Measurements from ENCODE around the gene SPNS2. TPM values are rescaled to one million over a fixed set of nuclear protein-coding genes. Genes with fewer than 3 reads are reported as not detected.

SPNS2 gene
- total RNA-seq, 4 donors from 2014 or later = 25.1 to 76.3 (median 49.6) TPM

GRCh38 chr17:4512156-4513112 lies 13.8 kb downstream of the SPNS2 start:
- Histone ChIP-seq H3K4me1 (peaks cover 44% of the 10 kb centered on the region), H3K36me3 (no peaks in the 10 kb centered on the region), H3K27ac (no peak overlapping the region), H3K9me3 (no peaks in the 10 kb centered on the region), H3K4me3 (no peak overlapping the region), H3K27me3 (no peaks in the 10 kb centered on the region)
- 84% methylated on average over 31 of the region's 31 CpGs for WGBS
- DNase-seq (ENCODE audit: low spot score in 2 of 2) = no peak
- TF ChIP-seq POLR2A (IDR thresholded peaks at IDR 0.05) (no peak), EP300 (IDR thresholded peaks at IDR 0.05) (no peak)

- H3K27ac ChIP-seq = peak overlapping the region; percentile 24
- H3K36me3 ChIP-seq = no peaks in the 10 kb centered on the region
- 77% methylated on average over 22 of the region's 24 CpGs for WGBS
- peaks cover 44% of the 10 kb centered on the region for H3K4me1 ChIP-seq
- H3K27me3 ChIP-seq = no peaks in the 10 kb centered on the region
- no peak for TF ChIP-seq POLR2A (IDR thresholded peaks at IDR 0.05)
- no peak for TF ChIP-seq EP300 (IDR thresholded peaks at IDR 0.05)
- no peak for TF ChIP-seq POLR2AphosphoS5 (IDR thresholded peaks at IDR 0.05)
- no peak for TF ChIP-seq CTCF (IDR thresholded peaks at IDR 0.05)
- DNase-seq (ENCODE audit: low spot score in 2 of 2) = no peak
- no peaks in the 10 kb centered on the region for H3K9me3 ChIP-seq
- H3K4me3 ChIP-seq = no peak overlapping the region
Observed at GRCh38 chr17:4513113-4514032, 14.7 kb downstream of the SPNS2 start.

GRCh38 chr17:4514206-4514605 lies 15.5 kb downstream of the SPNS2 start:
- Histone ChIP-seq H3K27ac (peak overlapping the region; percentile 24), H3K4me3 (no peak overlapping the region), H3K27me3 (no peaks in the 10 kb centered on the region), H3K4me1 (peaks cover 46% of the 10 kb centered on the region), H3K36me3 (no peaks in the 10 kb centered on the region), H3K9me3 (no peaks in the 10 kb centered on the region)
- DNase-seq (ENCODE audit: low spot score in 2 of 2) = no peak
- WGBS = no CpG with 5 or more reads among the region's 7 CpGs
- TF ChIP-seq POLR2A (IDR thresholded peaks at IDR 0.05) = no peak

- Histone ChIP-seq H3K4me3 (no peak overlapping the region), H3K27me3 (no peaks in the 10 kb centered on the region), H3K9me3 (no peaks in the 10 kb centered on the region), H3K36me3 (no peaks in the 10 kb centered on the region), H3K27ac (no peak overlapping the region), H3K4me1 (peaks cover 43% of the 10 kb centered on the region)
- 95% methylated on average over 7 of the region's 11 CpGs for WGBS
- no peak for TF ChIP-seq CTCF (IDR thresholded peaks at IDR 0.05)
- no peak for TF ChIP-seq POLR2A (IDR thresholded peaks at IDR 0.05)
- TF ChIP-seq EP300 (IDR thresholded peaks at IDR 0.05) = no peak
- no peak for TF ChIP-seq POLR2AphosphoS5 (IDR thresholded peaks at IDR 0.05)
- DNase-seq (ENCODE audit: low spot score in 2 of 2) = no peak
Observed at GRCh38 chr17:4514779-4515178, 16.1 kb downstream of the SPNS2 start.

GRCh38 chr17:4515501-4515900 lies 16.8 kb downstream of the SPNS2 start:
- TF ChIP-seq EP300 (IDR thresholded peaks at IDR 0.05) (no peak), POLR2A (IDR thresholded peaks at IDR 0.05) (no peak), POLR2AphosphoS5 (IDR thresholded peaks at IDR 0.05) (no peak), CTCF (IDR thresholded peaks at IDR 0.05) (no peak)
- Histone ChIP-seq H3K27me3 (no peaks in the 10 kb centered on the region), H3K4me1 (peaks cover 41% of the 10 kb centered on the region), H3K27ac (no peak overlapping the region), H3K4me3 (no peak overlapping the region), H3K9me3 (no peaks in the 10 kb centered on the region), H3K36me3 (no peaks in the 10 kb centered on the region)
- no CpG with 5 or more reads among the region's 5 CpGs for WGBS
- no peak for DNase-seq (ENCODE audit: low spot score in 2 of 2)

- TF ChIP-seq POLR2A (IDR thresholded peaks at IDR 0.05) = no peak
- TF ChIP-seq CTCF (IDR thresholded peaks at IDR 0.05) = no peak
- no peak for TF ChIP-seq POLR2AphosphoS5 (IDR thresholded peaks at IDR 0.05)
- TF ChIP-seq EP300 (IDR thresholded peaks at IDR 0.05) = no peak
- 61% methylated on average over 11 of the region's 11 CpGs for WGBS
- Histone ChIP-seq H3K9me3 (no peaks in the 10 kb centered on the region), H3K27me3 (no peaks in the 10 kb centered on the region), H3K27ac (no peak overlapping the region), H3K36me3 (no peaks in the 10 kb centered on the region), H3K4me1 (peaks cover 40% of the 10 kb centered on the region), H3K4me3 (no peak overlapping the region)
- DNase-seq (ENCODE audit: low spot score in 2 of 2) = no peak
Observed at GRCh38 chr17:4516735-4517134, 18.1 kb downstream of the SPNS2 start.
